SIG-M5 (cell line): ENCODE results near the gene DCUN1D2.

Experiments used
- DNase-seq: peaks from one replicate; lab custom pipeline; 2025; lab: John Stamatoyannopoulos, UW

Gene DCUN1D2

DNA sequence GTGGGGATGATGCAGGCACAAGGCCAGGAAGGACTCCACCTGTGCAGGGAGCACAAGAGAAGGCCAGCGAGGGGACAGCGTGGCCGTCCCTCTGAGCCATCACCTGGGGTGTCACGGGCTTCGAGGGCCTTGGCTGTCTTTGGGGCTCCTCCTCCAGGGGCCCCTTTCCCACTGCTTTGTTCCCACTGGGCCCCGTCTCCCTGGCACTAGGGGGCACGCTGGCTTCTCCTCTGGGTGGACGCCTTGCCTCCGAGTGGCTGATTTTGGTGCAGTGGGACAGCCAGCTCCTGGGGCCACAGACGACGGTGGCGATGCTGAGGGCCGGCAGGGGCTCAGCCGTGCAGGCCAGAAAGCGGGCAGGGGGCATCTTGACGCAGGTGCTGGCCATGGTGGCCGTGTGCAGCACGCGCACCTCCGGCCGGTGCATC lies 83.4 kb downstream of the DCUN1D2 start:
- no peak for DNase-seq

DNA sequence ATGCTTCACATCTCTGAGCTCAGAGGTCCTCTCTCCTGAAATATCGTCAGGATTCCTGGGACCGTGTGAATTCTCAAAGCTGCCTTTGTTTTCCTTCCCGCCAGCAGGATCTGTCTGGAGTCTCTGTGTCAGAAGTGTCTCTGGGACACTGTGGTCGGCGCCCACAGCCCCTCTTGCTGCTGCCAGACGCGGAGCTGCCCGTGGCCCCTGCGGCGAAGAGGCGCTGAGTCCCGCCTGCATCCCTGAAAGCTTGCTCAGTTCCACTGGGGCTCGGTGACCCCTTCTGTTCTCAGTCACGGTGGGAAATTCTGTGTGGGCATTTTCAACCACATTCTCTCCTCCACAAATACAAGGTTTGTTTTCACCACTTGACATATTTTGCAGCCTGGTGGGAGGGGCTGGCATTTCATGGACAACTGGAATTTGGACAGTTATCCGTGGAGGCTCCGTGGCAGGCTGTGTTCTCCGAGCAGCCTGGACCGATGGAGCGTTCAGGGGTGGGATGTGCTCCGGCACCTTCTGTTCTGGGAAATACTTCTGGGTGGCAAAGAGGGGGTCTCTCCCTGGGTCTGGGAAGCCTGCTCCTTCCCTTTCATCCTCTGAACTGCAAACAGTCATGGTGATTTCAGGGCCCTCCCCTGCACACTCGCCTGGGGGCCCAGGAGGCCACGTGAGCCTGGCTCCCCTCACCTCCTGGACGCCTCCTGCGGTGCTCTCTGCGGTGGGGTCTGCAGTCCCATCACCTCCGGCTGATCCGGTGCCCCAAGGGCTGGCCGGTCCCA lies 84.0 kb downstream of the DCUN1D2 start:
- no peak for DNase-seq
